SK-N-SH treated with all-trans-retinoic acid at 6 μM for 48 hours (cell line): ENCODE measurements around the gene ALDH4A1.

Experiments
- ARNTL ChIP-seq: fragments of 450-650 bp; formaldehyde crosslinking; IDR thresholded peaks from 2 replicates; pipeline ENCODE4 v1.5.0; 2020; ENCODE audit warnings: low read depth, mild to moderate bottlenecking, moderate library complexity, borderline replicate concordance
- ISL1 ChIP-seq: fragments of 250-450 bp; sonication (Bioruptor Pico); IDR thresholded peaks from 2 replicates; pipeline ENCODE4 v2.1.2; 2022; ENCODE audit warnings: mild to moderate bottlenecking, moderate library complexity
- RARB ChIP-seq: fragments of 250-450 bp; sonication (Bioruptor Pico); IDR thresholded peaks from 2 replicates; pipeline ENCODE4 v1.8.0; 2021; ENCODE audit warnings: mild to moderate bottlenecking, moderate library complexity
- SNAI2 ChIP-seq: fragments of 250-450 bp; sonication (Bioruptor Pico); IDR thresholded peaks from 2 replicates; pipeline ENCODE4 v1.5.0; 2020; ENCODE audit warnings: mild to moderate bottlenecking, moderate library complexity
- TCF4 ChIP-seq: fragments of 250-450 bp; sonication (Bioruptor Pico); IDR thresholded peaks from 2 replicates; pipeline ENCODE4 v1.8.0; 2021; ENCODE audit warnings: mild to moderate bottlenecking, moderate library complexity, borderline replicate concordance
- ZC3H10 ChIP-seq: fragments of 250-450 bp; sonication (Bioruptor Pico); IDR thresholded peaks from 2 replicates; pipeline ENCODE4 v1.5.1; 2021; ENCODE audit warnings: mild to moderate bottlenecking, moderate library complexity
- ZFP3 ChIP-seq: fragments of 250-450 bp; sonication (Bioruptor Pico); IDR thresholded peaks from 2 replicates; pipeline ENCODE4 v1.5.0; 2020; ENCODE audit warnings: mild to moderate bottlenecking, moderate library complexity
- ZFP30 ChIP-seq: fragments of 450-650 bp; formaldehyde crosslinking; IDR thresholded peaks from 2 replicates; pipeline ENCODE4 v1.5.0; 2022; ENCODE audit warnings: mild to moderate bottlenecking, moderate library complexity
- ZNF565 ChIP-seq: fragments of 450-650 bp; formaldehyde crosslinking; conservative IDR thresholded peaks from 2 replicates; pipeline ENCODE4 v1.5.0; 2020; ENCODE audit warnings: low read depth, mild to moderate bottlenecking, moderate library complexity
- TF ChIP-seq, protein P1 (sequence below): fragments of 250-450 bp; sonication (Bioruptor Pico); IDR thresholded peaks from 2 replicates; pipeline ENCODE4 v1.5.1; 2020; ENCODE audit warnings: low read depth, mild to moderate bottlenecking, moderate library complexity

DNA sequence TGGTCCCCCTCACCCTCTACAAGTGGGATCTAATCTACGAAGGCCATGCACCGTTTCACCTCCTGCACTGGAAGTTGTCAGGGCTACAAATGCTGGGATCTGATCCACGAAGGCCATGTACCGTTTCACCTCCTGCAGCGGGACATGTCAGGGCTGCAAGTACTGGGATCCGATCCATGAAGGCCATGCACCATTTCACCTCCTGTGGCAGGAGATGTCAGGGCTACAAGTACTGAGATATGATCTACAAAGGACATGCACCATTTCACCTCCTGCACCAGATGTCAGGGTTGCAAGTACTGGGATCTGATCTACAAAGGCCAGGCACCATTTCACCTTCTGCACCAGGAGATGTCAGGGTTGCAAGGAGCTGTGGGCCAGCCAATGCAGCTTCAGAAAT is 7.0 kb downstream of the ALDH4A1 start:
- TF ChIP-seq ZC3H10 (no peak), ARNTL (no peak), ZFP30 (no peak), ZFP3 (CRISPR knock-in tag) (no peak), SNAI2 (no peak), ZNF565 (CRISPR knock-in tag) (no peak), TCF4 (CRISPR knock-in tag) (no peak), RARB (CRISPR knock-in tag) (no peak), ISL1 (CRISPR knock-in tag) (no peak)
- TF ChIP-seq, protein P1, sequence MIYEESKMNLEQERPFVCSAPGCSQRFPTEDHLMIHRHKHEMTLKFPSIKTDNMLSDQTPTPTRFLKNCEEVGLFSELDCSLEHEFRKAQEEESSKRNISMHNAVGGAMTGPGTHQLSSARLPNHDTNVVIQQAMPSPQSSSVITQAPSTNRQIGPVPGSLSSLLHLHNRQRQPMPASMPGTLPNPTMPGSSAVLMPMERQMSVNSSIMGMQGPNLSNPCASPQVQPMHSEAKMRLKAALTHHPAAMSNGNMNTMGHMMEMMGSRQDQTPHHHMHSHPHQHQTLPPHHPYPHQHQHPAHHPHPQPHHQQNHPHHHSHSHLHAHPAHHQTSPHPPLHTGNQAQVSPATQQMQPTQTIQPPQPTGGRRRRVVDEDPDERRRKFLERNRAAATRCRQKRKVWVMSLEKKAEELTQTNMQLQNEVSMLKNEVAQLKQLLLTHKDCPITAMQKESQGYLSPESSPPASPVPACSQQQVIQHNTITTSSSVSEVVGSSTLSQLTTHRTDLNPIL (CRISPR knock-in tag) = no peak
